GM10266 (cell line): ENCODE data around the gene IGSF11.

Experiments used
- DNase-seq: peaks from one replicate; pipeline ENCODE4 v3.0.0; 2012; ENCODE audit errors: extremely low spot score
- CTCF ChIP-seq: IDR thresholded peaks from 2 replicates; pipeline ENCODE4 v1.5.1; 2012; ENCODE audit warnings: mild to moderate bottlenecking, low read depth; ENCODE audit not compliant: control insufficient read depth, insufficient read depth; ENCODE audit errors: missing control alignments

Gene IGSF11

GRCh38 chr3:118948146-118948545 is 86.5 kb downstream of the IGSF11 start:
- no peak for TF ChIP-seq CTCF
- DNase-seq, result no peak

DNA sequence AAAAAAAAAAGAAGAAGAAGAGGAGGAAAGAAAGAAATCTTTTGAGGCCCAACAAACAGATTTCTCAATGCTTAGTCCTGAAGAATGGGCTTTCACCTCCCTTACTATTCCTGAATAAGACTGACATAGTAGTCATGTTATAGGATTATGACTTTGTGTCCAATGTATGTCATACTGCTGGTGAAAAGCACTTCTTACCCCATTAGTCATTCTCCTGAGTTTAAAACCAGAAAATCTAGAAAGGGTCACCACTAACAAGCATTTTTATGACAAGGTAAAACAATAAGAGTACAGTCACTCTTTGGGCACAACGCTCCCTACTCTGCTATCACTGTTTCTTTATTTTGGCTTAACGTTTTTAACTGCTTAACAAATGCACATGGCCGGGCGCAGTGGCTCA is 88.2 kb downstream of the IGSF11 start:
- no peak for TF ChIP-seq CTCF
- no peak for DNase-seq

DNA sequence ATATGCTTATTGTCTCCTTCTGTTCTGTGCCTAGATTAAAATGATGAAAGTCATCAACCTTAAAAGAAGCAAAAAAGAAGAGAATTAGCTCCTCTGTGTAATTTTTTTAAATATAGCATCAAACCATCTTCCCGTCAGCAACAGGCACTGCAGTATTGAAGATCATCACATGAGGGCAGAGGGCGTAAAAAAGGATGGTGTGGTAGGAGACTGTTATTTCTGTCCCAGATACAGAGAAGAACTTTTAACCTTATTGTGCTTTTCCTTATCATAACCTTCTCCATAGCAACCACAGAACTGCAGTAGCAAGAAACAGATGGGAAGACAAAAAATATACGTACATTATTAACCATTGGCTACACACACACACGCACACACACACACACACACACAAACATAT is 88.8 kb downstream of the IGSF11 start:
- no peak for DNase-seq
- no peak for TF ChIP-seq CTCF

DNA sequence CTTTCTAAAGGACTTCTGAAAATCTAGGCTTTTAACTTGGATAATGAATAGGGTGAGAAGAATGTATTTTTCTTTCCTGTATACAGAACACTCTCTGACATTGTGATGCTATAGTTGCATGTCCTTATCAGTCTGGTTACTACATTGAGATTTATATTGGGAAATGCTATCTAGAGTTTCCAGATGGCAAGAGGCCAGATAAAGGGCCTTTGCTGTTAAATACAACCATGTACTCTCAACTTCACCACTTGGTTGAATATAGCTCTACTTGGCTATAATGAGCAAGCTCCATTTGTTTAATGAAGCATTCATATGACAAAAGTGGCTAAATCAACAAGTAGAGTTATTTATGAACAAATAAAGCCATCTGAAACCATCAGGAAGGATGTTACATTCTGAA is 91.0 kb downstream of the IGSF11 start:
- DNase-seq, result no peak

GRCh38 chr3:118942671-118943070 is 92.0 kb downstream of the IGSF11 start:
- no peak for DNase-seq
- TF ChIP-seq CTCF, result no peak

More for the DNA sequence above, 91.0 kb downstream of the IGSF11 start:
- no peak for TF ChIP-seq CTCF

- no peak for DNase-seq
- TF ChIP-seq CTCF, result no peak
Observed at GRCh38 chr3:118942195-118942594, 92.5 kb downstream of the IGSF11 start.

DNA sequence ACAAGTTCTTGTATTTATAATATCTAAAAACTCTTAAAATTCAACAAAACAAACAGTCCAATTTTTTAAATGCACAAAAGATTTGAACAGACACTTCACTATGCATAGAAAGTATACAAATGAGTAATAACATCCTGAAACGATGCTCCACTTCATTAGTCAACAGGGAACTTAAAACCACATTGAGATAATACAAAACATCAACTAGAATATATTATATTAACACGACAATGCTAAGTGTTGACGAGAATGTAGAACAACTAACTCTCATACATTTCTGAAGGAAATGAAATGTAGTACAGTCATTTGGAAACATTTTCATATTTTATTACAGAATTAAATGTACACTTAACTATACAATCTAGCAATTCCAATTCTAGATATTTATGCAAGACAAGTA is 93.4 kb downstream of the IGSF11 start:
- no peak for DNase-seq
- TF ChIP-seq CTCF, result no peak
